ENCODE results near the gene SPAG5.

DNA sequence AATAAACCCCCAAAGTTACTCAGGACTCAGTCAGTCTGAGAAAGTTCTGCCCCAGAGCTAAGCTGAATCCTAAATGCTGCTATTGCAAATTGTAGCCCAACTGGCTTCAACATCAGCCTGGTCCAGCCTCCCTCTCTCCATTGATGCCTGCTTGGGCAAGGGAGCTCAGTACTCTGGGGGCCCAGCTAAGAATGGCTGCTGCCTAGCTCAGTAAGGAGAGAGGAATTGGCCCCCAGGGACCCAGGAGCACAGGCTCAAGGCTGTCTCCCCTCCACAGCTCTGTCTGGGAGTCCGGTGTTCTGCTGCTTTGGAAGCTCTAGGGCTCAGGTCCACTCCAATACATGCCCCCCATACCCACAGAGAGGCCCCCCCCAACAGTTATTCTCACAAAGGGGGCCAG, 48.0 kb downstream of the SPAG5 start:
- no peak for TF ChIP-seq EZH2 (IDR thresholded peaks at IDR 0.05; ENCODE audit: insufficient read depth, poor library complexity, severe bottlenecking)
- no peak for TF ChIP-seq EZH2phosphoT487 (IDR thresholded peaks at IDR 0.05; ENCODE audit: insufficient read depth, low read depth)
